Epithelial cell of esophagus (primary cell): ENCODE results near the gene TAGAP.
"Not testable (repeated sequence)": the region's sequence is repeated elsewhere in the genome, so short reads cannot be mapped to it uniquely, and the experiment has no call there.

Experiments
- DNase-seq: peaks from one replicate; pipeline ENCODE4 v3.0.0; 2010; ENCODE audit warnings: low read depth
- H3K4me3 ChIP-seq: 2 replicates; pipeline ENCODE4 v1.5.1; 2011; ENCODE audit warnings: mild to moderate bottlenecking, low read length, control low read depth
- TF ChIP-seq, protein P1 (sequence below): IDR thresholded peaks from 2 replicates; pipeline ENCODE4 v1.5.1; 2011; ENCODE audit warnings: low read depth, mild to moderate bottlenecking, low read length, control low read depth, inconsistent platforms; ENCODE audit not compliant: insufficient read depth; ENCODE audit errors: missing control alignments

TAGAP gene

DNA sequence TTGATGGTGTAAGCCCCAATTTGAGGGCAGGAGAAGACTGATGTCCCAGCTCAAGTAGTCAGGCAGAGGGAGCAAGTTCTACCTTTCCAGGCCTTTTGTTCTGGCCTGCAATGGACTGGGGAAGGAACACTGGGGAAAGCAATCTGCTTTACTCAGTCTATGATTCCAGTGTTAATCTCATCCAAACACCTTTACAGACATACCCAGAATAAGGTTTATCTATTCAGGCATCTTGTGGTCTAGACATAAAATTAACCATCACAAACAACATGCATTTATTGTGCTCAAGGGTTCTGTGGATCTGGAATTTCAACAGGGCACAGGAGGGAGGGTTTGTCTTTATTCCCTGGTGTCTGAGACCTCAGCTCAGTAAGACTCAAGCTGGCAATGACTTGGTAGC, 30.4 kb downstream of the TAGAP start:
- no peak for DNase-seq
- TF ChIP-seq, protein P1, sequence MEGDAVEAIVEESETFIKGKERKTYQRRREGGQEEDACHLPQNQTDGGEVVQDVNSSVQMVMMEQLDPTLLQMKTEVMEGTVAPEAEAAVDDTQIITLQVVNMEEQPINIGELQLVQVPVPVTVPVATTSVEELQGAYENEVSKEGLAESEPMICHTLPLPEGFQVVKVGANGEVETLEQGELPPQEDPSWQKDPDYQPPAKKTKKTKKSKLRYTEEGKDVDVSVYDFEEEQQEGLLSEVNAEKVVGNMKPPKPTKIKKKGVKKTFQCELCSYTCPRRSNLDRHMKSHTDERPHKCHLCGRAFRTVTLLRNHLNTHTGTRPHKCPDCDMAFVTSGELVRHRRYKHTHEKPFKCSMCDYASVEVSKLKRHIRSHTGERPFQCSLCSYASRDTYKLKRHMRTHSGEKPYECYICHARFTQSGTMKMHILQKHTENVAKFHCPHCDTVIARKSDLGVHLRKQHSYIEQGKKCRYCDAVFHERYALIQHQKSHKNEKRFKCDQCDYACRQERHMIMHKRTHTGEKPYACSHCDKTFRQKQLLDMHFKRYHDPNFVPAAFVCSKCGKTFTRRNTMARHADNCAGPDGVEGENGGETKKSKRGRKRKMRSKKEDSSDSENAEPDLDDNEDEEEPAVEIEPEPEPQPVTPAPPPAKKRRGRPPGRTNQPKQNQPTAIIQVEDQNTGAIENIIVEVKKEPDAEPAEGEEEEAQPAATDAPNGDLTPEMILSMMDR, result no peak

DNA sequence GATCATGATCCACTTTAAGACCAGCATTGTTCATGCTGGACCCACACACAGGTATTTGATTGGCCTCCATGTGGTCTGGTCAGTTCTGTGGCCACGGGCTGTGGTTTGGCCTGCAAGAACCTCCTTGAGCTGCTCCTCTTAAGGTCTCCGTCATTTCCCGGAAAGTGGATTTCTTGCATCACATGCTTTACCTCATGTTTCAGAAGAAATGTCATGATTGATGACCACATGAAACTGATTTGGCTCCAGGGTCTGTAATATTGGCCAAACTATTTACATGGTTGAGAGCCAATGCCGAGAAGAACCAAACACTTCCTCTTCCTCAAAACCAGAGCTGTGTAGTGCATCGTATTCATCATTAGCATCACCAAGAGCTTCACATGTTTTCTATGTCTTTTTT, 31.6 kb downstream of the TAGAP start:
- H3K4me3 ChIP-seq, result no peak overlapping the region
- DNase-seq, result no peak
- TF ChIP-seq, protein P1, result no peak

More for the DNA sequence above, 30.4 kb downstream of the TAGAP start:
- no peak overlapping the region for H3K4me3 ChIP-seq

DNA sequence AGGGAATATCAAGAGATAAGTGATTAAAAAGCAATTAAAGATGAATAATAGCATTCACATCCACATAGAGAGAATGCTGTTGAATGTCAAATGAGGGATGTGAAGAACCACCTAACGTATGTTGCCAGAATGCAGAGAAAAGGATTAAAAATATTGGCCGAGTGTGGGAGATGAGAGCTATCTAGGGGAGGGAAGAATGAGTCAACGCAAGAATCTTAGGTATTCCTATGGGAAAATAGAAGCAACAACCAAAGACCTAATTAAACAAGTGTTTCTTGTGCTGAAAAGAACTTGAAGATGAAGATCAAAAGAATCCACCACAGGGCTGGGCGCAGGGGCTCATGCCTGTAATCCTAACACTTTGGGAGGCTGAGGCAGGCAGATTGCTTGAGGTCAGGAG, 32.6 kb downstream of the TAGAP start:
- H3K4me3 ChIP-seq, result no peak overlapping the region
- TF ChIP-seq, protein P1, result no peak
- no peak for DNase-seq

DNA sequence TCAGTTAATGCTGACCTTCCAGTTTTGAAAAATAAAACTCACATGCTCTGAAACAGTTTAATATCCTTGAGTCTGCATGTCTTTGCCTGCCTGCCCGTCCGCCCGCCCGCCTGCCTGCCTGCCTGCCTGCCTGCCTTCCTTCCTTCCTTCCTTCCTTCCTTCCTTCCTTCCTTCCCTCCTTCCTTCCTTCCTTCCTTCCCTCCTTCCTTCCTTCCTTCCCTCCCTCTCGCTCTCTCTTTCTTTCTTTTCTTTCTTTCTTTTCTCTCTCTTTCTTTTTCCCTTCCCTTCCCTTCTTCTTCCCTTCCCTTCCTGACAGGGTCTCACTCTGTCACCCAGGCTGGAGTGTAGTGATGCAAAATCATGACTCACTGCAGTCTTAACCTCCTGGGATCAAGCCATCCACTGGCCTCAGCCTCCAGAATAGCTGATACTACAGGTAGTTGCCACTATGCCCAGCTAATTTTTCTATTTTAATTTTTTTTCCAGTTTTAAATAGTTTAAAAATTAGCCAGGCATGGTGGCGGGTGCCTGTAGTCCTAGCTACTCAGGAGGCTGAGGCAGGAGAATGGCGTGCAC, 34.7 kb downstream of the TAGAP start:
- not testable (repeated sequence) for H3K4me3 ChIP-seq
- DNase-seq, result peak; percentile 50

DNA sequence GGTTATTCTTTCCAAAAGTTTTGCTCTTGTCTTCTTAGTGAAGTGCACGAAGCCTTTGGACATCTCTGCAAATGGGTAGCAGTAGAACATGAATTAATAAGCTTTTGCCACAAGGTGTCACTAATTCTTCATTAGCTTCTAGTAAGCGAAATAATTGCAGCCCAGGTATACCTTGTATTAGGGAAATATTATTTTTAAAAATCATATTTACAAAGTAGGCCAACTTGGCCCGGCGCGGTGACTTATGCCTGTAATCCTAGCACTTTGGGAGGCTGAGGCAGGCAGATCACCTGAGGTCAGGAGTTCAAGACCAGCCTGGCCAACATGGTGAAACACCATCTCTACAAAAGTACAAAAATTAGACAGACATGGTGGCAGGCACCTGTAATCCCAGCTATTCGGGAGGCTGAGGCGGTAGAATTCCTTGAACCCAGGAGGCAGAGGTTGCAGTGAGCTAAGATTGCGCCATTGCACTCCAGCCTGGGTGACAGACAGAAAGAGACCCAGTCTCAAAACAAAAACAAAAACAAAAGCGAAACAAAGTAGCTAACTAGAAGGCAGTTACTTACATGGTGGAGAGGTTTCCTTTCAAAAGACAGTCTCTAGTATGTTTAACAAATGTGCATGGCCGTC, 36.0 kb downstream of the TAGAP start:
- peak; percentile 68 for DNase-seq
- no peak overlapping the region for H3K4me3 ChIP-seq
- TF ChIP-seq, protein P1, result peak; percentile 56

DNA sequence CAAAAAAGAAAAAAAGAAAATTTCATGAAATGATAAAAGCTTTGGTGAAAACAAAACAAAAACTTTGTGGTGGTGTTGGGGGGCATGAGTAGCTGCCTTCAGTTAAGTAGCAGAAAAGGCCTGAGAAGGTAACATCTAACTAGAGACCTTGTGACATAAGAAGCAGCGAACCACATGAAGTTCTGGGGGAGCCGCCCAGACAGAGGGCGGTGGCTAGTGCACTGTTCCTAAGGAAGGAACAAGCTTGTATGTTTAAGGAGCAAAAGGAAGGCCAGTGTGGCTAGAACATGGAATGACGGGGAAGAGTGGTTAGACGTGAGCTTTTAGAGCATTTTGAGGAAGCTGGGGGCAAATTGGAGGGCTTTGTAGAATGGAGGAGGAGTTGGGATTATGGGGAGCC, 37.3 kb downstream of the TAGAP start:
- H3K4me3 ChIP-seq, result no peak overlapping the region
- TF ChIP-seq, protein P1, result no peak
- no peak for DNase-seq

DNA sequence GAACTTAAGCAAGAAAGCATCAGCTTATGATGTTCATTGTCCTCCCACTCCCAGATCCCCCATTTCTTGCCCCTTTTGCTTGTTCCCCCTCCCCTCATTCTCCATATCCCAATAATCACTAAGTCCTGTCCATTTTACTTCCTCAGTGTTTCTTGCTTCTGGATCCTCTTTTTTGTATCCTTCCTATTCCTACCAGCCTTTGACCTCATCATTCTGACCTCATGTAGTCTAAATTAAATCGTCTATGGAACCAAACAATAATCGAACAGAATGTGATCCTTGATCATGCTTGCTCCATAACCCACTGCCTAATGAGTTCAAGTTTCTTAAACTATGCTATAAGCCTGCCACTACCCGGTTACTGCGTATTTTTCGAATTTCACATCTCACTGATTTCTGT, 39.4 kb downstream of the TAGAP start:
- no peak overlapping the region for H3K4me3 ChIP-seq
- TF ChIP-seq, protein P1, result no peak
- no peak for DNase-seq
